WTC11 (cell line): Measurements from ENCODE around the gene IL17RD.
A peak's percentile ranks its signal among the peaks of the same experiment; 100 is the strongest.

Experiments
- CBFB ChIP-seq: sonication (generic); formaldehyde crosslinking; IDR thresholded peaks from 2 replicates; pipeline ENCODE4 v1.8.1; 2022; ENCODE audit warnings: mild to moderate bottlenecking, low read depth, missing genetic modification reagents
- CREB1 ChIP-seq: sonication (generic); formaldehyde crosslinking; IDR thresholded peaks from 2 replicates; pipeline ENCODE4 v1.8.0; 2023; ENCODE audit warnings: mild to moderate bottlenecking, missing genetic modification reagents
- CTCF ChIP-seq: fragments of 200-600 bp; IDR thresholded peaks from 2 replicates; pipeline ENCODE4 v1.8.0; 2022; ENCODE audit warnings: antibody characterized with exemption
- ELF4 ChIP-seq: sonication (generic); formaldehyde crosslinking; IDR thresholded peaks from 2 replicates; pipeline ENCODE4 v1.8.1; 2022; ENCODE audit warnings: low read depth, mild to moderate bottlenecking, moderate library complexity, missing genetic modification reagents
- FOXP4 ChIP-seq: sonication (generic); formaldehyde crosslinking; IDR thresholded peaks from 2 replicates; pipeline ENCODE4 v1.8.0; 2022; ENCODE audit warnings: mild to moderate bottlenecking, missing genetic modification reagents
- JUN ChIP-seq: sonication (generic); formaldehyde crosslinking; IDR thresholded peaks from 2 replicates; pipeline ENCODE4 v1.8.0; 2023; ENCODE audit warnings: mild to moderate bottlenecking, missing genetic modification reagents
- NFE2L1 ChIP-seq: sonication (generic); formaldehyde crosslinking; IDR thresholded peaks from 2 replicates; pipeline ENCODE4 v1.8.1; 2023; ENCODE audit warnings: missing genetic modification reagents
- NR2C2 ChIP-seq: sonication (generic); formaldehyde crosslinking; IDR thresholded peaks from 2 replicates; pipeline ENCODE4 v1.8.0; 2022; ENCODE audit warnings: mild to moderate bottlenecking, missing genetic modification reagents
- SMAD3 ChIP-seq: sonication (generic); formaldehyde crosslinking; IDR thresholded peaks from 2 replicates; pipeline ENCODE4 v1.8.0; 2022; ENCODE audit warnings: missing genetic modification reagents, mild to moderate bottlenecking, borderline replicate concordance
- TEAD4 ChIP-seq: sonication (generic); formaldehyde crosslinking; IDR thresholded peaks from 2 replicates; pipeline ENCODE4 v1.8.0; 2022; ENCODE audit warnings: mild to moderate bottlenecking, missing genetic modification reagents
- USF1 ChIP-seq: sonication (generic); formaldehyde crosslinking; IDR thresholded peaks from 2 replicates; pipeline ENCODE4 v1.8.0; 2022; ENCODE audit warnings: mild to moderate bottlenecking, missing genetic modification reagents
- ZNF232 ChIP-seq: sonication (generic); formaldehyde crosslinking; IDR thresholded peaks from 2 replicates; pipeline ENCODE4 v1.8.0; 2022; ENCODE audit warnings: mild to moderate bottlenecking, missing genetic modification reagents
- ZNF317 ChIP-seq: sonication (generic); formaldehyde crosslinking; IDR thresholded peaks from 2 replicates; pipeline ENCODE4 v1.8.1; 2023; ENCODE audit warnings: low read depth, mild to moderate bottlenecking, moderate library complexity, missing genetic modification reagents, borderline replicate concordance
- ZNF425 ChIP-seq: fragments of 250-450 bp; sonication (Bioruptor Pico); conservative IDR thresholded peaks from 2 replicates; pipeline ENCODE4 v1.9.0; 2021; ENCODE audit warnings: mild to moderate bottlenecking

GRCh38 chr3:57199895-57200297 is 34.7 kb upstream of the IL17RD start, which contains the start of gene HESX1:
- no peak for TF ChIP-seq CTCF
- TF ChIP-seq ZNF317 (CRISPR knock-in tag), result no peak
- peak; percentile 83; the same call in 1 of the 2 replicates for TF ChIP-seq FOXP4 (CRISPR knock-in tag)
- TF ChIP-seq SMAD3 (CRISPR knock-in tag), result no peak
- TF ChIP-seq ZNF232, result no peak
- TF ChIP-seq CREB1 (CRISPR knock-in tag), result no peak
- TF ChIP-seq ELF4 (CRISPR knock-in tag), result no peak
- no peak for TF ChIP-seq TEAD4 (CRISPR knock-in tag)
- no peak for TF ChIP-seq NR2C2 (CRISPR knock-in tag)
- no peak for TF ChIP-seq USF1 (CRISPR knock-in tag)
- TF ChIP-seq ZNF425 (CRISPR knock-in tag), result no peak
- no peak for TF ChIP-seq CBFB (CRISPR knock-in tag)
- no peak for TF ChIP-seq JUN
- no peak for TF ChIP-seq NFE2L1 (CRISPR knock-in tag)
